ENCODE results near the gene WBP11. TPM values are rescaled to one million over a fixed set of nuclear protein-coding genes. Genes with fewer than 3 reads are reported as not detected.
"Not testable (repeated sequence)": the region's sequence is repeated elsewhere in the genome, so short reads cannot be mapped to it uniquely, and the experiment has no call there.

WBP11 gene
- total and polyA plus RNA-seq, 5 donors from 2014 or later: 50.7 to 119 (median 58.2) TPM

DNA sequence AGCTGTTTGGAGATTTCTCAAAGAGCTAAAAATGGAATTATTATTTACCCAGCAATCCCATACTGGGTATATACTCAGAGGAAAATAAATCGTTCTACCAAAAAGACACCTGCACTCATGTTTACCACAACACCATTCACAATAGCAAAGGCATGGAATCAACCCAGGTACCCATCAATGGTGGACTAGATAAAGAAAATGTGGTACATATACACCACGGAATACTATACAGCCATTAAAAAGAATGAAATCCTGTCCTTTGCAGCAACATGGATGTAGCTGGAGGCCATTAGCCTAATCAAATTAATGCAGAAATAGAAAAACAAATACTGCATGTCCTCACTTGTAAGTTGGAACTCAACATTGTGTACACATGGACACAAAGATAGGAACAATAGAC, 37.9 kb downstream of the WBP11 start:
- H3K27me3 ChIP-seq (ENCODE audit: control insufficient read depth, insufficient read depth, low read length): no peaks in the 10 kb centered on the region
- ATAC-seq (ENCODE audit: low read depth in 2 of 2): no peak
- H3K4me3 ChIP-seq (ENCODE audit: low read depth, low read length): peak overlapping the region; percentile 33
- H3K27ac Mint-ChIP-seq: no peak overlapping the region
- peaks cover 17% of the 10 kb centered on the region for H3K4me1 ChIP-seq (ENCODE audit: control insufficient read depth, insufficient read depth, low read length, poor library complexity, severe bottlenecking)
- no peaks in the 10 kb centered on the region for H3K27me3 Mint-ChIP-seq
- peak overlapping the region in 2 of 4 donors; percentile 26 to 43 for H3K4me3 Mint-ChIP-seq
- peaks cover 49% of the 10 kb centered on the region for H3K36me3 Mint-ChIP-seq
- H3K9me3 Mint-ChIP-seq: peaks cover 0 to 42% (median 18%) of the 10 kb centered on the region in 7 donors
- no peak for DNase-seq
- peaks cover 19 to 53% (median 33%) of the 10 kb centered on the region in 4 donors for H3K4me1 Mint-ChIP-seq
- H3K9me3 ChIP-seq (ENCODE audit: control insufficient read depth in 2 of 2, low read length in 2 of 2): peaks cover 21 to 33% of the 10 kb centered on the region in 2 experiments
- H3K27ac ChIP-seq (ENCODE audit: insufficient read depth, low read length, poor library complexity, severe bottlenecking): no peak overlapping the region
- peaks cover 47% of the 10 kb centered on the region for H3K36me3 ChIP-seq (ENCODE audit: control insufficient read depth, insufficient read depth, low read length)

DNA sequence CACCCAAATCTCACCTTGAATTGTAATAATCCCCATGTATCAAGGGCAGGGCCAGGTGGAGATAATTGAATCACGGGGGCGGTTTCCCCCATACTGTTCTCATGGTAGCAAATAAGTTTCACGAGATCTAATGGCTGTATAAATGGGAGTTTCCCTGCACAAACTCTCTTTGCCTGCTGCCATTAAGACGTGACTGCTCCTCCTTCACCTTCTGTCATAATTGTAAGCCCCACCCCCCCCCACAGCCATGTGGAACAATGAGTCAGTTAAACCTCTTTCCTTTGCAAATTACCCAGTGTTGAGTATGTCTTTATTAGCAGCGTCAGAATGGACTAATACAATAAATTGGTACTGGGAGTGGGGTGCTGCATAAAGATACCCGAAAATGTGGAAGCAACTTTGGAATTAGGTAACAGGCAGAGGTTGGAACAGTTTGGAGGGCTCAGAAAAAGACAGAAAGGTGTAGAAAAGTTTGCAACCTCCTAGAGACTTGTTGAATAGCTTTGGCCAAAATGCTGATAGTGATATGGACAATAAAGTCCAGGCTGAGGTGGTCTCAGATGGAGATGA, 43.5 kb downstream of the WBP11 start:
- H3K4me1 ChIP-seq (ENCODE audit: control insufficient read depth, insufficient read depth, low read length, poor library complexity, severe bottlenecking); H3K27ac ChIP-seq (ENCODE audit: insufficient read depth, low read length, poor library complexity, severe bottlenecking); H3K27me3 ChIP-seq (ENCODE audit: control insufficient read depth, insufficient read depth, low read length); H3K4me3 ChIP-seq (ENCODE audit: low read depth, low read length); ATAC-seq (ENCODE audit: low read depth in 2 of 2); H3K27me3 Mint-ChIP-seq; DNase-seq; H3K4me3 Mint-ChIP-seq: not testable (repeated sequence)
- peak overlapping the region in 2 of 3 donors; percentile 20 to 75 for H3K27ac Mint-ChIP-seq
- H3K4me1 Mint-ChIP-seq: peaks cover 6 to 48% (median 31%) of the 10 kb centered on the region in 4 donors
- peaks cover 0 to 25% (median 8%) of the 10 kb centered on the region in 7 donors for H3K9me3 Mint-ChIP-seq
- peaks cover 45% of the 10 kb centered on the region for H3K36me3 Mint-ChIP-seq
- peaks cover 6 to 24% of the 10 kb centered on the region in 2 experiments for H3K9me3 ChIP-seq (ENCODE audit: control insufficient read depth in 2 of 2, low read length in 2 of 2)
- H3K36me3 ChIP-seq (ENCODE audit: control insufficient read depth, insufficient read depth, low read length): peaks cover 19% of the 10 kb centered on the region

- peaks cover 0 to 16% of the 10 kb centered on the region in 2 experiments for H3K9me3 ChIP-seq (ENCODE audit: control insufficient read depth in 2 of 2, low read length in 2 of 2)
- Mint-ChIP-seq H3K27ac (no peak overlapping the region), H3K27me3 (no peaks in the 10 kb centered on the region), H3K9me3 (peaks cover 0 to 19% (median 4%) of the 10 kb centered on the region in 7 donors), H3K4me1 (peaks cover 20 to 46% (median 32%) of the 10 kb centered on the region in 4 donors), H3K4me3 (no peak overlapping the region), H3K36me3 (peaks cover 33% of the 10 kb centered on the region)
- H3K27ac ChIP-seq (ENCODE audit: insufficient read depth, low read length, poor library complexity, severe bottlenecking): no peak overlapping the region
- ATAC-seq (ENCODE audit: low read depth in 2 of 2) (no peak), DNase-seq (no peak)
- peaks cover 7% of the 10 kb centered on the region for H3K36me3 ChIP-seq (ENCODE audit: control insufficient read depth, insufficient read depth, low read length)
- H3K27me3 ChIP-seq (ENCODE audit: control insufficient read depth, insufficient read depth, low read length): no peaks in the 10 kb centered on the region
- H3K4me3 ChIP-seq (ENCODE audit: low read depth, low read length): no peak overlapping the region
- no peaks in the 10 kb centered on the region for H3K4me1 ChIP-seq (ENCODE audit: control insufficient read depth, insufficient read depth, low read length, poor library complexity, severe bottlenecking)
Measured at GRCh38 chr12:14756334-14757143, 46.7 kb downstream of the WBP11 start.

GRCh38 chr12:14751986-14752385, 51.3 kb downstream of the WBP11 start:
- no peak for DNase-seq
- Histone ChIP-seq H3K4me3 (ENCODE audit: low read depth, low read length) (no peak overlapping the region), H3K36me3 (ENCODE audit: control insufficient read depth, insufficient read depth, low read length) (no peaks in the 10 kb centered on the region), H3K4me1 (ENCODE audit: control insufficient read depth, insufficient read depth, low read length, poor library complexity, severe bottlenecking) (no peaks in the 10 kb centered on the region), H3K9me3 (ENCODE audit: control insufficient read depth in 2 of 2, low read length in 2 of 2) (no peaks in the 10 kb centered on the region), H3K27ac (ENCODE audit: insufficient read depth, low read length, poor library complexity, severe bottlenecking) (no peak overlapping the region), H3K27me3 (ENCODE audit: control insufficient read depth, insufficient read depth, low read length) (no peaks in the 10 kb centered on the region)
- Mint-ChIP-seq H3K9me3 (peaks cover 0 to 4% (median 2%) of the 10 kb centered on the region in 7 donors), H3K27me3 (no peaks in the 10 kb centered on the region), H3K27ac (no peak overlapping the region), H3K4me1 (peaks cover 22 to 33% (median 30%) of the 10 kb centered on the region in 4 donors), H3K4me3 (no peak overlapping the region), H3K36me3 (peaks cover 26% of the 10 kb centered on the region)
- no peak for ATAC-seq (ENCODE audit: low read depth in 2 of 2)

DNA sequence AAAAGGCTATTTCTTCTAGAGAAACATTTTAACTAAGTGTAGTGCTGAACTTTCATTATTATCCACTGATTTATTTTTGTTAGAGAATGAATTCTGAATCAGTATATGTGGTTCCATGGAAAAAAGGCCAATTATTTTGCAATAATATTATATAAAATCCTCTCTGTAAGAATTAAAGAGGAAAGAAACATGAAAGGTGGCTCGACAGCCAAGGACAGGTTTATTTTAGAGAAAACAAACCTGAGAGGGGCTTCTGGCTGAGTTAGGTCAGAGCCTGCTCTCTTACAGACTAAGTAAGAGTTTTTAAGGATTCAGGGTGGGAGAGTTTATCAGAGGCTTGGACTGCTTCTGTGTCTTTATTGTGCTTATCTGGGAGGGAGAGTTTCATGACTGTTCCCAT, 60.2 kb downstream of the WBP11 start:
- H3K4me1 Mint-ChIP-seq: peaks cover 4 to 12% (median 6%) of the 10 kb centered on the region in 4 donors

GRCh38 chr12:14741942-14742341, 61.3 kb downstream of the WBP11 start:
- H3K4me1 Mint-ChIP-seq: peaks cover 3 to 6% (median 4%) of the 10 kb centered on the region in 4 donors
- H3K9me3 ChIP-seq (ENCODE audit: control insufficient read depth in 2 of 2, low read length in 2 of 2): no peaks in the 10 kb centered on the region
- no peak overlapping the region for H3K4me3 Mint-ChIP-seq
- no peaks in the 10 kb centered on the region for H3K27me3 ChIP-seq (ENCODE audit: control insufficient read depth, insufficient read depth, low read length)
- H3K36me3 Mint-ChIP-seq: peaks cover 32% of the 10 kb centered on the region
- H3K4me1 ChIP-seq (ENCODE audit: control insufficient read depth, insufficient read depth, low read length, poor library complexity, severe bottlenecking): no peaks in the 10 kb centered on the region
- ATAC-seq (ENCODE audit: low read depth in 2 of 2) (no peak), DNase-seq (no peak)
- H3K9me3 Mint-ChIP-seq: peaks cover 0 to 16% (median 2%) of the 10 kb centered on the region in 7 donors
- no peak overlapping the region for H3K27ac ChIP-seq (ENCODE audit: insufficient read depth, low read length, poor library complexity, severe bottlenecking)
- peak overlapping the region in 1 of 3 donors; percentile 44 for H3K27ac Mint-ChIP-seq
- H3K36me3 ChIP-seq (ENCODE audit: control insufficient read depth, insufficient read depth, low read length): no peaks in the 10 kb centered on the region
- no peak overlapping the region for H3K4me3 ChIP-seq (ENCODE audit: low read depth, low read length)
- H3K27me3 Mint-ChIP-seq: peaks cover 5% of the 10 kb centered on the region

More for the DNA sequence above, 60.2 kb downstream of the WBP11 start:
- H3K27ac Mint-ChIP-seq: no peak overlapping the region
- Histone ChIP-seq H3K9me3 (ENCODE audit: control insufficient read depth in 2 of 2, low read length in 2 of 2) (no peaks in the 10 kb centered on the region), H3K36me3 (ENCODE audit: control insufficient read depth, insufficient read depth, low read length) (no peaks in the 10 kb centered on the region), H3K27ac (ENCODE audit: insufficient read depth, low read length, poor library complexity, severe bottlenecking) (no peak overlapping the region), H3K4me3 (ENCODE audit: low read depth, low read length) (no peak overlapping the region), H3K27me3 (ENCODE audit: control insufficient read depth, insufficient read depth, low read length) (no peaks in the 10 kb centered on the region), H3K4me1 (ENCODE audit: control insufficient read depth, insufficient read depth, low read length, poor library complexity, severe bottlenecking) (no peaks in the 10 kb centered on the region)
- no peak overlapping the region for H3K4me3 Mint-ChIP-seq
- H3K36me3 Mint-ChIP-seq: peaks cover 37% of the 10 kb centered on the region
- DNase-seq (no peak), ATAC-seq (ENCODE audit: low read depth in 2 of 2) (no peak)
- H3K9me3 Mint-ChIP-seq: peaks cover 0 to 19% (median 3%) of the 10 kb centered on the region in 7 donors
- H3K27me3 Mint-ChIP-seq: peaks cover 5% of the 10 kb centered on the region

- Mint-ChIP-seq H3K36me3 (peaks cover 32% of the 10 kb centered on the region), H3K27me3 (peaks cover 5% of the 10 kb centered on the region), H3K9me3 (peaks cover 0 to 14% (median 2%) of the 10 kb centered on the region in 7 donors), H3K4me3 (no peak overlapping the region), H3K27ac (no peak overlapping the region), H3K4me1 (peaks cover 3 to 6% (median 4%) of the 10 kb centered on the region in 4 donors)
- Histone ChIP-seq H3K4me3 (ENCODE audit: low read depth, low read length) (no peak overlapping the region), H3K27me3 (ENCODE audit: control insufficient read depth, insufficient read depth, low read length) (no peaks in the 10 kb centered on the region), H3K9me3 (ENCODE audit: control insufficient read depth in 2 of 2, low read length in 2 of 2) (no peaks in the 10 kb centered on the region), H3K27ac (ENCODE audit: insufficient read depth, low read length, poor library complexity, severe bottlenecking) (no peak overlapping the region), H3K36me3 (ENCODE audit: control insufficient read depth, insufficient read depth, low read length) (no peaks in the 10 kb centered on the region), H3K4me1 (ENCODE audit: control insufficient read depth, insufficient read depth, low read length, poor library complexity, severe bottlenecking) (no peaks in the 10 kb centered on the region)
- DNase-seq (no peak), ATAC-seq (ENCODE audit: low read depth in 2 of 2) (no peak)
Measured at GRCh38 chr12:14741153-14741552, 62.1 kb downstream of the WBP11 start.
